HEK293 (cell line): ENCODE data around the gene GCAT.

Experiments used
- HOXC10 ChIP-seq: sonication (generic); formaldehyde crosslinking; IDR thresholded peaks from 2 replicates; pipeline ENCODE4 v1.8.1; 2023; ENCODE audit warnings: mild to moderate bottlenecking, missing genetic modification reagents
- KLF10 ChIP-seq: fragments of 450-650 bp; IDR thresholded peaks from 2 replicates; pipeline ENCODE4 v1.5.1; 2018; ENCODE audit warnings: missing biosample characterization, mild to moderate bottlenecking, missing genetic modification characterization
- KLF9 ChIP-seq: fragments of 450-650 bp; formaldehyde crosslinking; IDR thresholded peaks from 2 replicates; pipeline ENCODE4 v1.5.1; 2016; ENCODE audit warnings: missing biosample characterization, missing genetic modification characterization, low read depth
- PRDM1 ChIP-seq: fragments of 450-650 bp; formaldehyde crosslinking; IDR thresholded peaks from 2 replicates; pipeline ENCODE4; 2016; ENCODE audit warnings: missing biosample characterization, missing genetic modification characterization
- TRIM28 ChIP-seq: IDR thresholded peaks from 2 replicates; pipeline ENCODE4 v1.6.1; 2011; ENCODE audit warnings: low read length, control low read depth, borderline replicate concordance
- YY1 ChIP-seq: fragments of 450-650 bp; formaldehyde crosslinking; IDR thresholded peaks from 2 replicates; pipeline ENCODE4 v1.5.1; 2018; ENCODE audit warnings: missing biosample characterization, missing genetic modification characterization
- YY2 ChIP-seq: fragments of 450-650 bp; formaldehyde crosslinking; IDR thresholded peaks from 2 replicates; pipeline ENCODE4 v1.5.1; 2016; ENCODE audit warnings: missing biosample characterization, missing genetic modification characterization
- ZBTB11 ChIP-seq: fragments of 450-650 bp; formaldehyde crosslinking; conservative IDR thresholded peaks from 2 replicates; pipeline ENCODE4 v1.5.1; 2016; ENCODE audit warnings: low read depth, missing biosample characterization, missing genetic modification characterization
- ZBTB26 ChIP-seq: fragments of 450-650 bp; formaldehyde crosslinking; optimal IDR thresholded peaks from 2 replicates; pipeline ENCODE3; 2016; ENCODE audit warnings: missing biosample characterization, mild to moderate bottlenecking, missing genetic modification characterization
- ZBTB8A ChIP-seq: fragments of 450-650 bp; formaldehyde crosslinking; IDR thresholded peaks from 2 replicates; pipeline ENCODE4 v1.5.1; 2016; ENCODE audit warnings: missing biosample characterization, missing genetic modification characterization
- ZFHX2 ChIP-seq: fragments of 450-650 bp; formaldehyde crosslinking; conservative IDR thresholded peaks from 2 replicates; pipeline ENCODE4 v1.5.1; 2016; ENCODE audit warnings: missing biosample characterization, missing genetic modification characterization
- ZFP41 ChIP-seq: fragments of 450-650 bp; formaldehyde crosslinking; IDR thresholded peaks from 2 replicates; pipeline ENCODE4 v1.5.1; 2016; ENCODE audit warnings: missing biosample characterization, missing genetic modification characterization, borderline replicate concordance
- ZNF112 ChIP-seq: fragments of 450-650 bp; formaldehyde crosslinking; IDR thresholded peaks from 2 replicates; pipeline ENCODE4 v1.5.0; 2017; ENCODE audit warnings: missing biosample characterization, missing genetic modification characterization
- ZNF133 ChIP-seq: fragments of 450-650 bp; formaldehyde crosslinking; IDR thresholded peaks from 2 replicates; pipeline ENCODE4 v1.5.1; 2016; ENCODE audit warnings: missing biosample characterization, missing genetic modification characterization
- ZNF23 ChIP-seq: fragments of 450-650 bp; formaldehyde crosslinking; IDR thresholded peaks from 2 replicates; pipeline ENCODE4 v1.5.1; 2016; ENCODE audit warnings: missing biosample characterization, missing genetic modification characterization, borderline replicate concordance
- ZNF248 ChIP-seq: fragments of 450-650 bp; formaldehyde crosslinking; IDR thresholded peaks from 2 replicates; pipeline ENCODE4 v1.5.1; 2017; ENCODE audit warnings: missing biosample characterization, missing genetic modification characterization
- ZNF391 ChIP-seq: fragments of 450-650 bp; formaldehyde crosslinking; IDR thresholded peaks from 2 replicates; pipeline ENCODE4 v1.5.1; 2016; ENCODE audit warnings: low read depth, missing biosample characterization, missing genetic modification characterization, borderline replicate concordance
- ZNF394 ChIP-seq: fragments of 450-650 bp; formaldehyde crosslinking; IDR thresholded peaks from 2 replicates; pipeline ENCODE4 v1.5.1; 2016; ENCODE audit warnings: missing biosample characterization, missing genetic modification characterization, mild to moderate bottlenecking, moderate library complexity, borderline replicate concordance
- ZNF423 ChIP-seq: fragments of 450-650 bp; formaldehyde crosslinking; IDR thresholded peaks from 2 replicates; pipeline ENCODE4 v1.5.1; 2016; ENCODE audit warnings: missing biosample characterization, missing genetic modification characterization
- ZNF473 ChIP-seq: fragments of 450-650 bp; formaldehyde crosslinking; IDR thresholded peaks from 2 replicates; pipeline ENCODE4 v1.5.1; 2017; ENCODE audit warnings: missing biosample characterization, missing genetic modification characterization
- ZNF514 ChIP-seq: fragments of 450-650 bp; formaldehyde crosslinking; IDR thresholded peaks from 2 replicates; pipeline ENCODE4 v1.5.1; 2016; ENCODE audit warnings: missing biosample characterization, missing genetic modification characterization
- ZNF549 ChIP-seq: fragments of 450-650 bp; IDR thresholded peaks from 2 replicates; pipeline ENCODE4 v1.5.1; 2018; ENCODE audit warnings: missing biosample characterization, missing genetic modification characterization, mild to moderate bottlenecking, inconsistent platforms, moderate library complexity
- ZNF658 ChIP-seq: fragments of 450-650 bp; formaldehyde crosslinking; IDR thresholded peaks from 2 replicates; pipeline ENCODE4; 2016; ENCODE audit warnings: missing biosample characterization, missing genetic modification characterization
- ZNF791 ChIP-seq: fragments of 450-650 bp; formaldehyde crosslinking; IDR thresholded peaks from 2 replicates; pipeline ENCODE4 v1.5.1; 2016; ENCODE audit warnings: missing biosample characterization, missing genetic modification characterization
- ZNF837 ChIP-seq: fragments of 450-650 bp; formaldehyde crosslinking; IDR thresholded peaks from 2 replicates; pipeline ENCODE4 v1.5.1; 2016; ENCODE audit warnings: missing biosample characterization, missing genetic modification characterization
- ZSCAN16 ChIP-seq: fragments of 450-650 bp; formaldehyde crosslinking; IDR thresholded peaks from 2 replicates; pipeline ENCODE4 v1.5.1; 2016; ENCODE audit warnings: missing biosample characterization, missing genetic modification characterization
- TF ChIP-seq, protein P1 (sequence below): fragments of 450-650 bp; formaldehyde crosslinking; IDR thresholded peaks from 2 replicates; pipeline ENCODE4 v1.5.1; 2016; ENCODE audit warnings: missing biosample characterization, missing genetic modification characterization
- TF ChIP-seq, protein P2 (sequence below): fragments of 450-650 bp; formaldehyde crosslinking; IDR thresholded peaks from 2 replicates; pipeline ENCODE4 v1.5.1; 2016; ENCODE audit warnings: missing biosample characterization, missing genetic modification characterization
- TF ChIP-seq, protein P3 (sequence below): fragments of 450-650 bp; formaldehyde crosslinking; IDR thresholded peaks from 2 replicates; pipeline ENCODE4 v1.5.1; 2016; ENCODE audit warnings: missing biosample characterization, missing genetic modification characterization

The GCAT gene

DNA sequence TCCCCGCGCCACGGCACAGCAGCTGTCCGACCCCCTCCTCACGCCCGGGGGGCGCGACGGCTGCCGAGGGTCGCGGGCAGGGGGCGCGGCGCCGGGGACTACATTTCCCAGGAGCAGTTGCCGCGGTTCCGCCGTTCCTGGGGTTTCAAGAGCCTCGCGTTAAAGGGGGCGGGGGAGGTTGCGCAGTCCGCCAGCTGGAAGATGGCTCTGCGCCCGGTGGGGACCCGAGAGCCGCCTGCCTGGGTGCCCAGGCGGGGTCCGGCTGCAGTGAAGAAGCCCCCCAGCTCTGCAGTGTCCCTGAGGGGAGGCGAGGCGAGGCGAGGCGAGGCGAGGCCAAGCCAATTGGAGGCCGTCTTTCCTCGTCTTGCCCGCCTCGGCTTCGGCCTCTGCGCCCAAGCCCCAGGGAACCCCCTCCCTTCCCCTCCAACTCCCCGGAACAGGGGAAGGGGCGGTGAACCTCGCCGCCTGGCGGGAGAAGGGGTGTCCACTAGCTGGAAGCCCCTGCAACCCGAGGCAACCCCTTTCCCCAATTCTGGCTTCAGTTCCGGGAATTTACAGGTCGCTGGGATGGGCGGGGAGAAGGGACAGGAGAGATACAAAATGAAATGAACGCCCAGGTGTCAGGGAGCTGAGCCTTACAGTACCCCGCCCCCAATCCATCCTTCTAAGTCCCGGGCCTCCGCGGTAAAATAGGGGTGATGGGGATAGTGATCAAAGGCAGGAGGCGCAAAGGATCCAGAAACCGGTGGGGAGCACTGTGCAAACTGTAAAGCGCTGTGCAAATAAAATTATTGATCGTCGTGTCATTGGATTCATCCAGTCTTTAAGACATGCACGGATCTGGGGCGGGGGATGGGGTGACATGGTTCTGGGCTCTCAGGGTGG is 5.2 kb upstream of the GCAT start (continued):
- TF ChIP-seq, protein P1, sequence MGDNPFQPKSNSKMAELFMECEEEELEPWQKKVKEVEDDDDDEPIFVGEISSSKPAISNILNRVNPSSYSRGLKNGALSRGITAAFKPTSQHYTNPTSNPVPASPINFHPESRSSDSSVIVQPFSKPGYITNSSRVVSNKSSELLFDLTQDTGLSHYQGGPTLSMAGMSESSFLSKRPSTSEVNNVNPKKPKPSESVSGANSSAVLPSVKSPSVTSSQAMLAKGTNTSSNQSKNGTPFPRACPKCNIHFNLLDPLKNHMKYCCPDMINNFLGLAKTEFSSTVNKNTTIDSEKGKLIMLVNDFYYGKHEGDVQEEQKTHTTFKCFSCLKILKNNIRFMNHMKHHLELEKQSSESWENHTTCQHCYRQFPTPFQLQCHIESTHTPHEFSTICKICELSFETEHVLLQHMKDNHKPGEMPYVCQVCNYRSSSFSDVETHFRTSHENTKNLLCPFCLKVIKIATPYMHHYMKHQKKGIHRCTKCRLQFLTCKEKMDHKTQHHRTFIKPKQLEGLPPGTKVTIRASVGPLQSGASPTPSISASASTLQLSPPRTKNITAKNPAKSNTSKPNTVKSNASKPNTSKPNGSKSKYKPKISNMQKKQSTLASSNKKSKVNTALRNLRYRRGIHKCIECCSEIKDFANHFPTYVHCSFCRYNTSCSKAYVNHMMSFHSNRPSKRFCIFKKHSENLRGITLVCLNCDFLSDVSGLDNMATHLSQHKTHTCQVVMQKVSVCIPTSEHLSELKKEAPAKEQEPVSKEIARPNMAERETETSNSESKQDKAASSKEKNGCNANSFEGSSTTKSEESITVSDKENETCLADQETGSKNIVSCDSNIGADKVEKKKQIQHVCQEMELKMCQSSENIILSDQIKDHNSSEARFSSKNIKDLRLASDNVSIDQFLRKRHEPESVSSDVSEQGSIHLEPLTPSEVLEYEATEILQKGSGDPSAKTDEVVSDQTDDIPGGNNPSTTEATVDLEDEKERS (tag by site-specific recombination): no peak
- TF ChIP-seq ZBTB11 (tag by site-specific recombination) (no peak; the same call in none of the 2 replicates), ZNF23 (no peak), ZNF473 (no peak), ZNF248 (tag by site-specific recombination) (no peak), ZFP41 (tag by site-specific recombination) (no peak), ZNF133 (tag by site-specific recombination) (no peak), HOXC10 (CRISPR knock-in tag) (no peak), ZNF549 (tag by site-specific recombination) (no peak), YY2 (tag by site-specific recombination) (peak; percentile 45; the same call in 1 of the 2 replicates), ZSCAN16 (tag by site-specific recombination) (peak; percentile 96), ZNF514 (tag by site-specific recombination) (no peak), ZNF423 (tag by site-specific recombination) (no peak), PRDM1 (tag by site-specific recombination) (no peak), ZBTB26 (peak; percentile 81), ZNF837 (tag by site-specific recombination) (no peak), ZNF791 (no peak), KLF10 (peak; percentile 80), TRIM28 (no peak), ZFHX2 (no peak), ZBTB8A (peak; percentile 94), YY1 (tag by site-specific recombination) (peak; percentile 44; the same call in 1 of the 2 replicates), KLF9 (tag by site-specific recombination) (peak; percentile 87), ZNF112 (tag by site-specific recombination) (no peak), ZNF658 (tag by site-specific recombination) (no peak), ZNF394 (tag by site-specific recombination) (0 out of 2 replicates have a peak, but pooled peaks have one; percentile 19), ZNF391 (tag by site-specific recombination) (no peak)
- TF ChIP-seq, protein P2, sequence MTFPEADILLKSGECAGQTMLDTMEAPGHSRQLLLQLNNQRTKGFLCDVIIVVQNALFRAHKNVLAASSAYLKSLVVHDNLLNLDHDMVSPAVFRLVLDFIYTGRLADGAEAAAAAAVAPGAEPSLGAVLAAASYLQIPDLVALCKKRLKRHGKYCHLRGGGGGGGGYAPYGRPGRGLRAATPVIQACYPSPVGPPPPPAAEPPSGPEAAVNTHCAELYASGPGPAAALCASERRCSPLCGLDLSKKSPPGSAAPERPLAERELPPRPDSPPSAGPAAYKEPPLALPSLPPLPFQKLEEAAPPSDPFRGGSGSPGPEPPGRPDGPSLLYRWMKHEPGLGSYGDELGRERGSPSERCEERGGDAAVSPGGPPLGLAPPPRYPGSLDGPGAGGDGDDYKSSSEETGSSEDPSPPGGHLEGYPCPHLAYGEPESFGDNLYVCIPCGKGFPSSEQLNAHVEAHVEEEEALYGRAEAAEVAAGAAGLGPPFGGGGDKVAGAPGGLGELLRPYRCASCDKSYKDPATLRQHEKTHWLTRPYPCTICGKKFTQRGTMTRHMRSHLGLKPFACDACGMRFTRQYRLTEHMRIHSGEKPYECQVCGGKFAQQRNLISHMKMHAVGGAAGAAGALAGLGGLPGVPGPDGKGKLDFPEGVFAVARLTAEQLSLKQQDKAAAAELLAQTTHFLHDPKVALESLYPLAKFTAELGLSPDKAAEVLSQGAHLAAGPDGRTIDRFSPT (tag by site-specific recombination): peak; percentile 45; the same call in 1 of the 2 replicates
- TF ChIP-seq, protein P3, sequence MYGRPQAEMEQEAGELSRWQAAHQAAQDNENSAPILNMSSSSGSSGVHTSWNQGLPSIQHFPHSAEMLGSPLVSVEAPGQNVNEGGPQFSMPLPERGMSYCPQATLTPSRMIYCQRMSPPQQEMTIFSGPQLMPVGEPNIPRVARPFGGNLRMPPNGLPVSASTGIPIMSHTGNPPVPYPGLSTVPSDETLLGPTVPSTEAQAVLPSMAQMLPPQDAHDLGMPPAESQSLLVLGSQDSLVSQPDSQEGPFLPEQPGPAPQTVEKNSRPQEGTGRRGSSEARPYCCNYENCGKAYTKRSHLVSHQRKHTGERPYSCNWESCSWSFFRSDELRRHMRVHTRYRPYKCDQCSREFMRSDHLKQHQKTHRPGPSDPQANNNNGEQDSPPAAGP (tag by site-specific recombination): peak; percentile 39
